Esophagus squamous epithelium (tissue), 5 donors: ENCODE measurements around the gene VWCE. TPM values are rescaled to one million over a fixed set of nuclear protein-coding genes. Genes with fewer than 3 reads are reported as not detected.

Experiments
- DNase-seq: peaks from one replicate; lab custom pipeline; 2025; lab: John Stamatoyannopoulos, UW
- H3K27ac ChIP-seq, 4 donors: fragments of 200-600 bp; sonication (generic); one replicate each; pipeline ENCODE4 v1.5.1; 2016 to 2019; ENCODE audit warnings: mild to moderate bottlenecking in 1 of 4
- H3K27me3 ChIP-seq, 4 donors: fragments of 200-600 bp; sonication (generic); 1 replicate in 3 of 4; 2 replicates in 1 of 4; pipeline versions ENCODE4 v1.5.1 to v1.6.0; 2017 to 2021; ENCODE audit warnings: antibody characterized with exemption in 1 of 4
- H3K36me3 ChIP-seq, 3 donors: fragments of 200-600 bp; sonication (generic); one replicate each; pipeline ENCODE4 v1.5.1; 2016 to 2019
- H3K4me1 ChIP-seq, 3 donors: fragments of 200-600 bp; sonication (generic); one replicate each; pipeline ENCODE4 v1.5.1; 2017 to 2019
- H3K4me3 ChIP-seq, 4 donors: fragments of 200-600 bp; sonication (generic); 1 replicate in 3 of 4; 2 replicates in 1 of 4; pipeline ENCODE4 v1.5.1; 2016 to 2019; ENCODE audit warnings: mild to moderate bottlenecking in 2 of 4, moderate library complexity in 1 of 4
- H3K9me3 ChIP-seq, 3 donors: fragments of 200-600 bp; sonication (generic); one replicate each; pipeline ENCODE4 v1.5.1; 2016 to 2019
- POLR2A ChIP-seq, 4 donors: fragments of 450-650 bp; IDR thresholded peaks; one replicate each; pipeline ENCODE4 v1.6.1; 2017; ENCODE audit warnings: antibody characterized with exemption in 4 of 4, mild to moderate bottlenecking in 4 of 4, moderate library complexity in 3 of 4
- WGBS, 2 donors: methylation state at CpG; one replicate each; pipeline ENCODE4 v1.1.5; 2018; 5-methylcytosine and 5-hydroxymethylcytosine counted together
- intact Hi-C: fragments of 100-400 bp; cut with DNase I; formaldehyde crosslinking; loops from one replicate; pipeline ENCODE4 v1.15.0; 2022
- total RNA-seq, 4 donors: library from RNA; depleted of rRNA; stranded (reverse); fragments of >200 nt; gene quantifications; one replicate each; pipeline ENCODE4 v1.1.0, GENCODE V29; 2016
- TF ChIP-seq, protein P1 (sequence below), 6 experiments: fragments of 450-650 bp in 4 of 6; fragments of 200-600 bp in 2 of 6; sonication (generic) in 2 of 6; IDR thresholded peaks; one replicate each; pipeline ENCODE4 v1.5.1; 2016 to 2019; ENCODE audit warnings: antibody characterized with exemption in 6 of 6, mild to moderate bottlenecking in 4 of 6, moderate library complexity in 4 of 6
- donor health status: DM: yes; HTN: yes; CAD: no.

Gene VWCE
- total RNA-seq, 4 donors from 2014 or later: 0.09 to 1.5 (median 0.30) TPM

DNA sequence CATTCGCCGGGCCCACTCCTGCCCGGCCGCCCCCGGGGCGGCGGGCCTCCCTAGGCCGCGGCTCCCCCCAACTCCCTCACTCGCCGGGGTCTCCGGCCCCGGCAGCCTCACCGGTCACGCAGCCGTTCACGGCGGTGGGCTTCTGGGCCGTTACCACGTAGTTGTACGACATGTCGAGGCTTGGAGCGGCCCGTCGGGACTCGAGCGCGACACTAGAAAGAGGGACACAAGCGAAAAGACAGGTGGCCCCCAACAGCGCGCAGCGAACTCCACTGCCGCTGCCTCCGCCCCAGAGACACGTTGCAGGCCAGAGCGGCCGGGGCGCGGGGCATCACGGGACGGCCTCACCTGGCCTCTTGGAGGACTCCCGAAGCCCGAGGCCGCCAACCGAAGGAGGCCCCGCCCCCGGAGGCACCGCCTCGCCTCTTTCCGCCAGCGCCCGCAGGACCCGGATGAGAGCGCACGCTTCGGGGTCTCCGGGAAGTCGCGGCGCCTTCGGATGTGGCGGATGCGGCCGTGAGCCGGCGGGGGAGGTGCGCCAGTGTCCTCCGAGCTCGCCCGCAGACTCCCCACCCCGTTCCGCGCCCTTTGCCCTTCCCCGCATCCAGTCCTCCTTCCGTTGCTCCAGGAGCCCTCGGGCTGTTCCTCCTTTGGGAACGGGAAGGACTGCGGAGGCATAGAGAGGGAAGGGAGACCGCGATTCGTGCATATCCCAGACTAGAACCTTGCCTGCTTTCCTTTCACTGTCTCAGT, 37.9 kb upstream of the VWCE start, which contains the start of the genes DDB1 and TKFC:
DDB1 (minus strand) TSS at position 309 of the 753 bp plus-strand sequence; CDS start at position 172, 137 bp downstream.
TKFC (plus strand) TSS at position 432 of the 753 bp plus-strand sequence. CDS start 1,501 bp downstream, outside the sequence.
- peak in 3 of 4 donors; percentile 47 to 85 (median 72) for TF ChIP-seq POLR2A (IDR thresholded peaks at IDR 0.05)
- TF ChIP-seq, protein P1, sequence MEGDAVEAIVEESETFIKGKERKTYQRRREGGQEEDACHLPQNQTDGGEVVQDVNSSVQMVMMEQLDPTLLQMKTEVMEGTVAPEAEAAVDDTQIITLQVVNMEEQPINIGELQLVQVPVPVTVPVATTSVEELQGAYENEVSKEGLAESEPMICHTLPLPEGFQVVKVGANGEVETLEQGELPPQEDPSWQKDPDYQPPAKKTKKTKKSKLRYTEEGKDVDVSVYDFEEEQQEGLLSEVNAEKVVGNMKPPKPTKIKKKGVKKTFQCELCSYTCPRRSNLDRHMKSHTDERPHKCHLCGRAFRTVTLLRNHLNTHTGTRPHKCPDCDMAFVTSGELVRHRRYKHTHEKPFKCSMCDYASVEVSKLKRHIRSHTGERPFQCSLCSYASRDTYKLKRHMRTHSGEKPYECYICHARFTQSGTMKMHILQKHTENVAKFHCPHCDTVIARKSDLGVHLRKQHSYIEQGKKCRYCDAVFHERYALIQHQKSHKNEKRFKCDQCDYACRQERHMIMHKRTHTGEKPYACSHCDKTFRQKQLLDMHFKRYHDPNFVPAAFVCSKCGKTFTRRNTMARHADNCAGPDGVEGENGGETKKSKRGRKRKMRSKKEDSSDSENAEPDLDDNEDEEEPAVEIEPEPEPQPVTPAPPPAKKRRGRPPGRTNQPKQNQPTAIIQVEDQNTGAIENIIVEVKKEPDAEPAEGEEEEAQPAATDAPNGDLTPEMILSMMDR (IDR thresholded peaks at IDR 0.05): peak in 1 of 6 experiments; percentile 31
- peak; percentile 63 for DNase-seq
- Histone ChIP-seq H3K9me3 (no peaks in the 10 kb centered on the region), H3K27me3 (no peaks in the 10 kb centered on the region), H3K4me3 (peak within 1 kb of the TSS; percentile 72 to 93 (median 84)), H3K36me3 (peaks cover 0 to 24% (median 14%) of the 10 kb centered on the region in 3 donors), H3K4me1 (peaks cover 24 to 74% (median 25%) of the 10 kb centered on the region in 3 donors), H3K27ac (peak within 1 kb of the TSS; percentile 91 to 97 (median 94))
- intact Hi-C loops: no loop called here
- 0% methylated on average over 10 to 15 of the region's 81 CpGs for WGBS, 2 donors

DNA sequence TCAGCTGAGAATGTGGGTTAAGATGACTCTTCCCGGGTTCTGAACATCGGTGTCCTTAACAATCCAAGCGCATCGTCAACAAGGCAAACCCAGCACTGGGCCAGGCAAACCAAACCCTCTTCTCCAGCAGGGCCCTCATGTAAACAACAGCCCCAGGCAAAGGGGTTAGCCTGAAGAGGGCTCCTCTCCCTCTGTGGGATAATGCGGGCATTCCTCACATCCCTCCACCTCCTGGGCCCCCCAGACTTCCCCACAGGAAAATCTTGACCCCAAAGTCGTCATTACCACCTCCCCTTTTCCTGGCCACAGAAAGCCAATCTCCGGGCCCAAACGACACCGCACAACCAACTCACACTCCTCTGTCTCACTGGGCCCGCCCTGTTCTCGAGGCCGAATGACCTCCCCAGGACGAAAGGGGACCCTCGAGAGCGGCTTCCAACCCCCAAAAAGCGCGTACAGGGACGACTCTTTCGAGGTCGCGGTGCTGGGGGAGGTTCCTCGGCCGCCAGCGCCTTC, 37.2 kb upstream of the VWCE start:
- Histone ChIP-seq H3K27me3 (no peaks in the 10 kb centered on the region), H3K4me3 (peak overlapping the region; percentile 72 to 93 (median 84)), H3K9me3 (no peaks in the 10 kb centered on the region), H3K27ac (peak overlapping the region; percentile 91 to 97 (median 94)), H3K36me3 (peaks cover 0 to 26% (median 14%) of the 10 kb centered on the region in 3 donors), H3K4me1 (peaks cover 24 to 81% (median 25%) of the 10 kb centered on the region in 3 donors)
- TF ChIP-seq, protein P1 (IDR thresholded peaks at IDR 0.05): no peak
- TF ChIP-seq POLR2A (IDR thresholded peaks at IDR 0.05): no peak
- no peak for DNase-seq
- intact Hi-C loops: no loop called here
- WGBS, 2 donors: 0% methylated on average over 7 to 19 of the region's 24 CpGs

DNA sequence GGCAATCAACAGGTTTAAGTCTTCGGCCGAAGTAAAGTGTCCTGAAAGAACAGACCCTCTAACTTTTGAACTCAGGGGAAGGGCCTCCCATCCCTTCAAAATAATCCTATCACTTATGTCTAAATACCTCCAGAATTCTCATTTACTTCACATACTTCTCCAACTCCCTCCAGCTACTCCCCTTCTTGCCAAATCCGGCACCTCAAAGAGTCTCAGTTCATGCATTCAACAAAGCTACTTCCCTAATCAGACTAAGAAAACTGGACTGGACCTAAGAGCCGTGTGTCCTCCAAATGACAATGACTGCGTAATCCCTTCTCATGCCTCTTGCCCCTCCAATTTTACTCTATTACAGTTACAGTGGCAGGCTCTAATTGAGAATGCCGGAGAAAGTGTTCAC, 36.5 kb upstream of the VWCE start:
- 55 to 57% methylated on average over 6 of the region's 6 CpGs for WGBS, 2 donors
- H3K4me3 ChIP-seq: peak overlapping the region; percentile 72 to 93 (median 84)
- TF ChIP-seq, protein P1 (IDR thresholded peaks at IDR 0.05): no peak
- no peak for TF ChIP-seq POLR2A (IDR thresholded peaks at IDR 0.05)
- H3K9me3 ChIP-seq: no peaks in the 10 kb centered on the region
- intact Hi-C loops: no loop called here
- no peak for DNase-seq
- H3K27me3 ChIP-seq: no peaks in the 10 kb centered on the region
- H3K27ac ChIP-seq: peak overlapping the region in 3 of 4 donors; percentile 28 to 97 (median 94)
- H3K36me3 ChIP-seq: peaks cover 4 to 33% (median 14%) of the 10 kb centered on the region in 3 donors
- H3K4me1 ChIP-seq: peaks cover 24 to 86% (median 26%) of the 10 kb centered on the region in 3 donors

DNA sequence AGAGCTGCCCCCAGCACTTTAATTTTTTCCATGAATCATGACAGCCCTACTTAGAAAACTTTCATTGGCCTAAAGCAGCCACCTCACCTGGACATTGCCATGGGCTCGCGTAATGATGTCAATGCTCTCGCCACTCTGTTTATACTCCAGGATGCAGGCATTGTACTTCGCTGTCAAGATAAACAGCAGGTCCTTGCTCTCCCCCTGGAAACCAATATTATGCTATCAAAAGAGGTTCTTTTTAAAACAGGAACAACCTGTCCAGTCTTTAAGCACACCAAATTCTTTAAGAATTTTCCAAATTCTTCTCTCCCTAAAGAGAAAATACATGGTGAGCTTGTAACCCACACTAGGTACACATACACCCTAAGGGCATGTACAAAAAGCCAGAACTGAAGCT, 34.8 kb upstream of the VWCE start:
- Histone ChIP-seq H3K36me3 (peaks cover 14 to 50% (median 14%) of the 10 kb centered on the region in 3 donors), H3K4me1 (peaks cover 18 to 84% (median 32%) of the 10 kb centered on the region in 3 donors), H3K9me3 (no peaks in the 10 kb centered on the region), H3K27me3 (no peaks in the 10 kb centered on the region), H3K27ac (no peak overlapping the region), H3K4me3 (no peak overlapping the region)
- intact Hi-C loops: no loop called here
- DNase-seq: no peak
- TF ChIP-seq, protein P1 (IDR thresholded peaks at IDR 0.05): no peak
- TF ChIP-seq POLR2A (IDR thresholded peaks at IDR 0.05): no peak
- WGBS, 2 donors: 94 to 95% methylated on average over 4 of the region's 4 CpGs

DNA sequence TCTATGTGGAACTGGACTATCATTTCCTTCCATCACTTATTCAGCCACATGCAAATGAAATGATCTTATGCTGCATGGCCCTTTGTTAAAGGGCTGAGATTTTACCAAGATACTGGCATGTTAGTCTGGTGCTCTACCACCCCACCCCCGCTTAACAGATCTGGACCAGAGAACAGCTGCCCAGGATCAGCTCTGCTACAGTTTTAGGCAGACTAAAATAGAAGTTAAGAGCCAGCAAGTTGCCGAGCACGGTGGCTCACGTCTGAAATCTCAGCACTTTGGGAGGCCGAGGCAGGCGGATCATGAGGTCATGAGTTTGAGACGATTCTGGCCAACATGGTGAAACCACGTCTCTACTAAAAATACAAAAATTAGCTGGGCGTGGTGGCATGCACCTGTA, 33.2 kb upstream of the VWCE start:
- Histone ChIP-seq H3K4me3 (no peak overlapping the region), H3K4me1 (peaks cover 18 to 69% (median 25%) of the 10 kb centered on the region in 3 donors), H3K36me3 (peaks cover 22 to 66% (median 28%) of the 10 kb centered on the region in 3 donors), H3K27me3 (no peaks in the 10 kb centered on the region), H3K27ac (no peak overlapping the region), H3K9me3 (no peaks in the 10 kb centered on the region)
- DNase-seq: no peak
- no peak for TF ChIP-seq POLR2A (IDR thresholded peaks at IDR 0.05)
- TF ChIP-seq, protein P1 (IDR thresholded peaks at IDR 0.05): no peak
- 89 to 95% methylated on average over 8 to 9 of the region's 9 CpGs for WGBS, 2 donors
- intact Hi-C loops: no loop called here
